GM21825 (cell line): Measurements from ENCODE around the gene KDF1.

Experiments used
- ATAC-seq: cut with Tn5 transposase; IDR thresholded peaks from one replicate; pipeline ENCODE4 v1.9.1; 2021; ENCODE audit warnings: mild to moderate bottlenecking, moderate library complexity; ENCODE audit not compliant: unreplicated experiment

KDF1 gene

GRCh38 chr1:26921126-26921539 is 39.1 kb downstream of the KDF1 start:
- no peak for ATAC-seq

GRCh38 chr1:26915204-26915842 is 44.9 kb downstream of the KDF1 start:
- ATAC-seq: no peak

GRCh38 chr1:26913754-26914619 is 46.3 kb downstream of the KDF1 start, which contains the start of gene NR0B2:
Gene NR0B2 (minus strand): TSS chr1:26913975. CDS start chr1:26913940, 35 bp downstream.
- no peak for ATAC-seq

GRCh38 chr1:26913389-26913753 is 46.9 kb downstream of the KDF1 start:
- ATAC-seq: no peak

GRCh38 chr1:26912147-26912490 is 48.1 kb downstream of the KDF1 start:
- no peak for ATAC-seq

GRCh38 chr1:26911399-26912146 is 48.7 kb downstream of the KDF1 start:
- no peak for ATAC-seq

- no peak for ATAC-seq
Measured at GRCh38 chr1:26910343-26911160, 49.7 kb downstream of the KDF1 start.

- ATAC-seq: no peak
Measured at GRCh38 chr1:26909951-26910342, 50.3 kb downstream of the KDF1 start.

- no peak for ATAC-seq
Measured at GRCh38 chr1:26907071-26907917, 53.0 kb downstream of the KDF1 start.

- no peak for ATAC-seq
Measured at GRCh38 chr1:26900815-26901511, 59.3 kb downstream of the KDF1 start.

- ATAC-seq: peak; percentile 78
Measured at GRCh38 chr1:26900001-26900814, 60.1 kb downstream of the KDF1 start, which contains the start of gene GPATCH3. Gene GPATCH3 (minus strand): TSS chr1:26900467. CDS start chr1:26900442, 25 bp downstream.
